HG02610 (cell line): ENCODE results near the gene CATSPER1.

Experiments
- ATAC-seq: cut with Tn5 transposase; IDR thresholded peaks from one replicate; pipeline ENCODE4 v1.9.1; 2021; ENCODE audit warnings: mild to moderate bottlenecking, moderate library complexity; ENCODE audit not compliant: unreplicated experiment

The CATSPER1 gene

GRCh38 chr11:66003291-66003690 is 23.0 kb downstream of the CATSPER1 start:
- no peak for ATAC-seq

GRCh38 chr11:66002648-66003225 is 23.5 kb downstream of the CATSPER1 start:
- ATAC-seq, result peak; percentile 37

- ATAC-seq, result peak; percentile 87
Measured at GRCh38 chr11:66001942-66002647, 24.2 kb downstream of the CATSPER1 start, which contains the start of the genes BANF1 and EIF1AD. BANF1 (plus strand) TSS chr11:66002503; CDS start chr11:66003251, 748 bp downstream. EIF1AD (minus strand) TSS chr11:66002157; CDS start chr11:66000389, 1,768 bp downstream.

- no peak for ATAC-seq
Measured at GRCh38 chr11:65997286-65997685, 29.0 kb downstream of the CATSPER1 start.

- no peak for ATAC-seq
Measured at GRCh38 chr11:65992056-65992455, 34.2 kb downstream of the CATSPER1 start.

- peak; percentile 90 for ATAC-seq
Measured at GRCh38 chr11:65988791-65989592, 37.3 kb downstream of the CATSPER1 start.

- no peak for ATAC-seq
Measured at GRCh38 chr11:65987336-65987735, 38.9 kb downstream of the CATSPER1 start.

- ATAC-seq, result no peak
Measured at GRCh38 chr11:65983589-65983987, 42.7 kb downstream of the CATSPER1 start.

GRCh38 chr11:65982824-65983588 is 43.3 kb downstream of the CATSPER1 start:
- no peak for ATAC-seq

- ATAC-seq, result no peak
Measured at GRCh38 chr11:65981972-65982823, 44.1 kb downstream of the CATSPER1 start.

- no peak for ATAC-seq
Measured at GRCh38 chr11:65981101-65981740, 45.1 kb downstream of the CATSPER1 start.

- no peak for ATAC-seq
Measured at GRCh38 chr11:65979261-65979759, 47.0 kb downstream of the CATSPER1 start.

GRCh38 chr11:65978391-65979238 is 47.7 kb downstream of the CATSPER1 start:
- ATAC-seq, result no peak

- no peak for ATAC-seq
Measured at GRCh38 chr11:65977621-65978390, 48.5 kb downstream of the CATSPER1 start.

GRCh38 chr11:65976216-65977176 is 49.8 kb downstream of the CATSPER1 start:
- ATAC-seq, result no peak

GRCh38 chr11:65975771-65976170 is 50.5 kb downstream of the CATSPER1 start:
- ATAC-seq, result no peak
